Measurements from ENCODE around the gene FAM89A.

Gene FAM89A

DNA sequence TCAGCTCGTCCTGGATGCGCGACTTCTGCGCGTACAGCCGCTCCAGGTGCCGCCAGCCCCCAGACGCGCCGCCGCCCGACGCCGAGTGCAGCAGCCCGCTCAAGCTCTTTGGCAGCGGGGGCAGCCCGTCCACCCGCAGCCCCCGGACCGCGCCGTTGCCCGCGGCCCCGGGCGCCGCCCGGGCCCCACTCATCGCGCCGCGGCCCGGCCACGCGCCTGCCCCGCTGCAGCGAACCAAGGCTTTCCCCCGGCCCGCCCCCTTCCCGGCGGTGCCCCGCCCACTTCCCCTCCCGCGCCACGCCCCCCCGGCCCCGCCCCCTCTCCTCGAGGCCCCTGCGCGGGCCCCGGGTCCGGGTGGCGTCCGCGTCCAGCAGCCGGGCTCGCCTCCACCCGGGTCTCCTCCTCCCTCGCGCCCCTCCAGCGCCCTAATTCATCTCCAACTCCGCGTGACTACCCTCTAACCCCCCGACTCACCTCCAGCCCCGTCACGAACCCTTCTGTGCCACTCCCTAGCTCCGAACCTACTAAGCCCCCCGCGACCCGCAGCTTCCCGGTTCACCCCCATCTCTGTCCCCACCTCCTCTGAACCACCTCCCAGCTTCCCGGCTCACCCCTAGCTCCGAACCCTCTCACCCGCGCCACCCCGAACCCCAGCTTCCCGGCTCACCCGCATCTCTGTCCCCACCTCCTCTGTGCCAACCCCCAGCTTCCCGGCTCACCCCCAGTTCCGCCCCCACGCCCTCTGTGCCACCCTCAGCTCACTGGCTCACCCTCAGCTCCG is at the start of gene FAM89A:
TSS of gene FAM89A (minus strand) at position 236 of the 781 bp plus-strand sequence. CDS start at position 193, 43 bp downstream.
- Histone ChIP-seq H3K4me1 (ENCODE audit: insufficient read depth, low read length, poor library complexity, severe bottlenecking) (peaks cover 23% of the 10 kb centered on the region), H3K4me2 (ENCODE audit: low read depth, low read length, poor library complexity, severe bottlenecking) (peak within 1 kb of the TSS; percentile 66), H3K36me3 (ENCODE audit: insufficient read depth, low read length) (no peaks in the 10 kb centered on the region), H3K9me2 (replicated peaks; ENCODE audit: low read depth, low read length) (no peaks in the 10 kb centered on the region), H3K79me2 (ENCODE audit: insufficient read depth, low read length) (no peaks in the 10 kb centered on the region), H3K9me3 (ENCODE audit: insufficient read depth, low read depth, low read length) (no peaks in the 10 kb centered on the region), H3F3A (ENCODE audit: low read depth) (no peaks in the 10 kb centered on the region), H2AFZ (ENCODE audit: low read length) (peak within 1 kb of the TSS; percentile 71; the same call in 1 of the 2 replicates), H4K20me1 (ENCODE audit: insufficient read depth, low read length, poor library complexity, severe bottlenecking) (no peaks in the 10 kb centered on the region), H3K4me3 (ENCODE audit: low read length, poor library complexity, severe bottlenecking) (peak within 1 kb of the TSS; percentile 59), H3K27me3 (ENCODE audit: insufficient read depth, low read length, poor library complexity, severe bottlenecking) (no peaks in the 10 kb centered on the region), H3K9ac (ENCODE audit: low read depth, low read length, poor library complexity, severe bottlenecking) (no peak within 1 kb of the TSS)
- TF ChIP-seq EZH2phosphoT487 (IDR thresholded peaks at IDR 0.05; ENCODE audit: borderline replicate concordance), result no peak
- no peak for TF ChIP-seq CTCF (conservative IDR thresholded peaks at IDR 0.05; ENCODE audit: low read length)

GRCh38 chr1:231084353-231084752 is 44.3 kb upstream of the FAM89A start:
- Histone ChIP-seq H3K79me2 (ENCODE audit: insufficient read depth, low read length) (no peaks in the 10 kb centered on the region), H3K4me2 (ENCODE audit: low read depth, low read length, poor library complexity, severe bottlenecking) (no peak overlapping the region), H2AFZ (ENCODE audit: low read length) (no peak overlapping the region), H3K36me3 (ENCODE audit: insufficient read depth, low read length) (no peaks in the 10 kb centered on the region), H3F3A (ENCODE audit: low read depth) (no peaks in the 10 kb centered on the region), H4K20me1 (ENCODE audit: insufficient read depth, low read length, poor library complexity, severe bottlenecking) (no peaks in the 10 kb centered on the region), H3K4me3 (ENCODE audit: low read length, poor library complexity, severe bottlenecking) (no peak overlapping the region), H3K9me2 (replicated peaks; ENCODE audit: low read depth, low read length) (no peaks in the 10 kb centered on the region), H3K4me1 (ENCODE audit: insufficient read depth, low read length, poor library complexity, severe bottlenecking) (no peaks in the 10 kb centered on the region), H3K9me3 (ENCODE audit: insufficient read depth, low read depth, low read length) (no peaks in the 10 kb centered on the region), H3K27me3 (ENCODE audit: insufficient read depth, low read length, poor library complexity, severe bottlenecking) (no peaks in the 10 kb centered on the region), H3K9ac (ENCODE audit: low read depth, low read length, poor library complexity, severe bottlenecking) (no peak overlapping the region)
- TF ChIP-seq CTCF (conservative IDR thresholded peaks at IDR 0.05; ENCODE audit: low read length) (no peak), EZH2phosphoT487 (IDR thresholded peaks at IDR 0.05; ENCODE audit: borderline replicate concordance) (no peak)

DNA sequence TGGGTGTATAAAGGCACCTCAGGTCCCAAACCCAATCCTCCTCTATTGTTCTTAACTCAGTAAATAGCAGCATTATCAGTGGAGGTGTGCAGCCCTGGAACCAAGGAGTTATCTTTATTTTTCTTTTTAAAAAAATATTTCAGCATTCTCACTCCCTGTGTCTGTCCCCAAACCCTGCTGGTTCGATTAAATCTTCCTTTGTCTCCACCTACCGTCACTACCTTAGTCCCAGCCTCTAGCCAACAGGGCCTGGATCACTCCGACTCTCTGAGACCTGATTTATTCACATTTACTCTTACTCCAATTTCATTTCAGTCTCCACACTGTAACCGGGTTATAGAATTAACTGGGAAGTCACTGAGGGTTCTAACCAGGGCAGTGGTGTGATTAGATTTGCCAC is 39.1 kb upstream of the FAM89A start:
- H3K4me1 ChIP-seq (ENCODE audit: insufficient read depth, low read length, poor library complexity, severe bottlenecking), result no peaks in the 10 kb centered on the region
- no peaks in the 10 kb centered on the region for H3K27me3 ChIP-seq (ENCODE audit: insufficient read depth, low read length, poor library complexity, severe bottlenecking)
- H3K36me3 ChIP-seq (ENCODE audit: insufficient read depth, low read length), result no peaks in the 10 kb centered on the region
- no peaks in the 10 kb centered on the region for H3F3A ChIP-seq (ENCODE audit: low read depth)
- no peaks in the 10 kb centered on the region for H4K20me1 ChIP-seq (ENCODE audit: insufficient read depth, low read length, poor library complexity, severe bottlenecking)
- no peaks in the 10 kb centered on the region for H3K79me2 ChIP-seq (ENCODE audit: insufficient read depth, low read length)
- no peaks in the 10 kb centered on the region for H3K9me2 ChIP-seq (replicated peaks; ENCODE audit: low read depth, low read length)
- H3K4me3 ChIP-seq (ENCODE audit: low read length, poor library complexity, severe bottlenecking), result no peak overlapping the region
- H3K4me2 ChIP-seq (ENCODE audit: low read depth, low read length, poor library complexity, severe bottlenecking), result no peak overlapping the region
- H2AFZ ChIP-seq (ENCODE audit: low read length), result no peak overlapping the region
- H3K9me3 ChIP-seq (ENCODE audit: insufficient read depth, low read depth, low read length), result no peaks in the 10 kb centered on the region
- no peak overlapping the region for H3K9ac ChIP-seq (ENCODE audit: low read depth, low read length, poor library complexity, severe bottlenecking)
- TF ChIP-seq CTCF (conservative IDR thresholded peaks at IDR 0.05; ENCODE audit: low read length), result no peak
- TF ChIP-seq EZH2phosphoT487 (IDR thresholded peaks at IDR 0.05; ENCODE audit: borderline replicate concordance), result no peak
